ENCODE measurements around the gene ADAT2.
"Not testable (repeated sequence)": the region's sequence is repeated elsewhere in the genome, so short reads cannot be mapped to it uniquely, and the experiment has no call there.

Gene ADAT2

GRCh38 chr6:143450453-143451371 is at the start of gene ADAT2, which contains the start of gene PEX3:
TSS of gene ADAT2 (minus strand) at chr6:143450695. CDS start at chr6:143450658, 37 bp downstream.
TSS of gene PEX3 (plus strand) at chr6:143450805. CDS start at chr6:143451043, 238 bp downstream.
- DNase-seq (ENCODE audit: low read depth): peak; percentile 87

GRCh38 chr6:143498428-143498827 is 47.9 kb upstream of the ADAT2 start:
- DNase-seq (ENCODE audit: low read depth): no peak

GRCh38 chr6:143496974-143497373 is 46.5 kb upstream of the ADAT2 start:
- DNase-seq (ENCODE audit: low read depth): no peak

GRCh38 chr6:143490775-143491174 is 40.3 kb upstream of the ADAT2 start:
- DNase-seq (ENCODE audit: low read depth): no peak

GRCh38 chr6:143490244-143490643 is 39.7 kb upstream of the ADAT2 start:
- no peak for DNase-seq (ENCODE audit: low read depth)

- DNase-seq (ENCODE audit: low read depth): no peak
Observed at GRCh38 chr6:143486752-143487151, 36.3 kb upstream of the ADAT2 start.

- DNase-seq (ENCODE audit: low read depth): no peak
Observed at GRCh38 chr6:143485967-143486366, 35.5 kb upstream of the ADAT2 start.

- DNase-seq (ENCODE audit: low read depth): no peak
Observed at GRCh38 chr6:143482593-143482992, 32.1 kb upstream of the ADAT2 start.

- no peak for DNase-seq (ENCODE audit: low read depth)
Observed at GRCh38 chr6:143478479-143479062, 28.1 kb upstream of the ADAT2 start.

GRCh38 chr6:143476545-143476944 is 26.1 kb upstream of the ADAT2 start:
- DNase-seq (ENCODE audit: low read depth): no peak

- no peak for DNase-seq (ENCODE audit: low read depth)
Observed at GRCh38 chr6:143471822-143472221, 21.3 kb upstream of the ADAT2 start.

- not testable (repeated sequence) for DNase-seq (ENCODE audit: low read depth)
Observed at GRCh38 chr6:143468823-143469222, 18.3 kb upstream of the ADAT2 start.

- DNase-seq (ENCODE audit: low read depth): no peak
Observed at GRCh38 chr6:143468026-143468425, 17.5 kb upstream of the ADAT2 start.

- no peak for DNase-seq (ENCODE audit: low read depth)
Observed at GRCh38 chr6:143465546-143465945, 15.1 kb upstream of the ADAT2 start.

- no peak for DNase-seq (ENCODE audit: low read depth)
Observed at GRCh38 chr6:143457563-143458359, 7.3 kb upstream of the ADAT2 start.

- DNase-seq (ENCODE audit: low read depth): no peak
Observed at GRCh38 chr6:143451531-143451930, 1.0 kb upstream of the ADAT2 start.

- no peak for DNase-seq (ENCODE audit: low read depth)
Observed at GRCh38 chr6:143449714-143450452, 612 bp downstream of the ADAT2 start.

GRCh38 chr6:143449082-143449713 is 1.3 kb downstream of the ADAT2 start:
- DNase-seq (ENCODE audit: low read depth): no peak

- DNase-seq (ENCODE audit: low read depth): not testable (repeated sequence)
Observed at GRCh38 chr6:143447865-143448264, 2.6 kb downstream of the ADAT2 start.

- DNase-seq (ENCODE audit: low read depth): no peak
Observed at GRCh38 chr6:143443096-143443495, 7.4 kb downstream of the ADAT2 start.

Data from fibroblast of the conjunctiva (primary cell).